Stomach (tissue), 4 donors: ENCODE data around the gene COL4A2.

ENCODE experiments used
- CTCF ChIP-seq, 7 experiments: fragments of 450-650 bp in 4 of 7; fragments of 200-600 bp in 3 of 7; sonication (generic) in 3 of 7; IDR thresholded peaks; one replicate each; pipeline ENCODE4 v1.5.1; 2016 to 2019; ENCODE audit warnings: antibody characterized with exemption in 7 of 7, control low read depth in 2 of 7, mild to moderate bottlenecking in 1 of 7
- EP300 ChIP-seq: sonication (generic); formaldehyde crosslinking; IDR thresholded peaks from one replicate; pipeline ENCODE4 v1.6.1; 2017; ENCODE audit warnings: antibody characterized with exemption
- POLR2A ChIP-seq, 4 donors: fragments of 450-650 bp; IDR thresholded peaks; one replicate each; pipeline ENCODE4 v1.6.1; 2016; ENCODE audit warnings: antibody characterized with exemption in 4 of 4, control low read depth in 2 of 4, mild to moderate bottlenecking in 1 of 4, moderate library complexity in 1 of 4
- POLR2AphosphoS5 ChIP-seq, 3 donors: sonication (generic); formaldehyde crosslinking; IDR thresholded peaks; one replicate each; pipeline ENCODE4 v1.6.1; 2016; ENCODE audit warnings: antibody characterized with exemption in 3 of 3

- TF ChIP-seq CTCF (IDR thresholded peaks at IDR 0.05) (no peak), POLR2AphosphoS5 (IDR thresholded peaks at IDR 0.05) (no peak), POLR2A (IDR thresholded peaks at IDR 0.05) (no peak), EP300 (no peak)
Observed at GRCh38 chr13:110448230-110448629, 141.1 kb downstream of the COL4A2 start.
